CD4-positive, alpha-beta T cell (primary cell): Measurements from ENCODE around the gene SERPINC1. TPM values are rescaled to one million over a fixed set of nuclear protein-coding genes. Genes with fewer than 3 reads are reported as not detected.

Source experiments
- ATAC-seq: fragments of 200-7000 bp; cut with Tn5 transposase; one replicate; pipeline ENCODE4 v1.10.0; 2022; ENCODE audit warnings: mild to moderate bottlenecking; ENCODE audit not compliant: poor library complexity
- CTCF ChIA-PET: fragments of 350-600 bp; sonication (Branson Sonifier 250); formaldehyde crosslinking; loops from one replicate; lab custom pipeline; 2021; ENCODE audit warnings: antibody characterized with exemption, inconsistent platforms; lab: Charles Lee
- POLR2A ChIA-PET: fragments of 350-600 bp; sonication (Branson Sonifier 250); formaldehyde crosslinking; loops from one replicate; lab custom pipeline; 2021; ENCODE audit warnings: antibody characterized with exemption, inconsistent platforms; lab: Charles Lee
- DNase-seq, 14 experiments: peaks; one replicate each; pipeline ENCODE4 v3.0.0-alpha.2; 2013 to 2020; ENCODE audit warnings: mixed read lengths in 2 of 14
- H3K27ac ChIP-seq, 2 donors: one replicate each; pipeline versions ENCODE4 v1.5.1 to v1.7.0; 2013; ENCODE audit warnings: low read length in 2 of 2, low read depth in 1 of 2, mild to moderate bottlenecking in 1 of 2
- H3K27me3 ChIP-seq, 2 experiments: 1 replicate in 1 of 2; 2 replicates in 1 of 2; pipeline versions ENCODE4 v1.6.1 to v1.7.0; 2013; ENCODE audit warnings: low read length in 2 of 2, control low read depth in 1 of 2, mild to moderate bottlenecking in 1 of 2, moderate library complexity in 1 of 2; ENCODE audit not compliant: insufficient read depth in 2 of 2, control insufficient read depth in 1 of 2
- H3K36me3 ChIP-seq: one replicate; pipeline ENCODE4 v1.6.1; 2013; ENCODE audit warnings: low read length, control low read depth; ENCODE audit not compliant: insufficient read depth
- H3K4me1 ChIP-seq: one replicate; pipeline ENCODE4 v1.6.1; 2013; ENCODE audit warnings: low read length, control low read depth; ENCODE audit not compliant: insufficient read depth
- H3K4me3 ChIP-seq: one replicate; pipeline ENCODE4 v1.5.1; 2013; ENCODE audit warnings: mild to moderate bottlenecking, low read length, moderate library complexity
- H3K9me3 ChIP-seq, 2 experiments: 1 replicate in 1 of 2; 2 replicates in 1 of 2; pipeline versions ENCODE4 v1.6.1 to v1.7.0; 2013; ENCODE audit warnings: low read length in 2 of 2, mild to moderate bottlenecking in 2 of 2, control low read depth in 1 of 2, moderate library complexity in 1 of 2; ENCODE audit not compliant: control insufficient read depth in 1 of 2, insufficient read depth in 1 of 2
- H3K27ac Mint-ChIP-seq: one replicate; pipeline ENCODE4 v1.8.0; 2020; ENCODE audit warnings: mixed read lengths
- H3K27me3 Mint-ChIP-seq: one replicate; pipeline ENCODE4 v1.8.0; 2021; ENCODE audit warnings: mixed read lengths
- H3K36me3 Mint-ChIP-seq: one replicate; pipeline ENCODE4 v1.8.0; 2021; ENCODE audit warnings: low read depth, mixed read lengths
- H3K4me1 Mint-ChIP-seq: one replicate; pipeline ENCODE4 v1.8.0; 2021; ENCODE audit warnings: low read depth, mixed read lengths
- H3K4me3 Mint-ChIP-seq: one replicate; pipeline ENCODE4 v1.8.0; 2020; ENCODE audit warnings: mild to moderate bottlenecking, mixed read lengths
- H3K9me3 Mint-ChIP-seq: one replicate; pipeline ENCODE4 v1.8.0; 2020; ENCODE audit warnings: mixed read lengths
- intact Hi-C, 2 experiments: fragments of 100-400 bp; cut with DNase I in 1 of 2; cut with micrococcal nuclease in 1 of 2; formaldehyde crosslinking; loops; one replicate each; pipeline versions ENCODE4 v1.15.1 to v1.9.0; 2023 to 2025; cut with DNase I, micrococcal nuclease
- total RNA-seq, 174 experiments: library from RNA in 2 of 174; stranded (reverse) in 2 of 174; gene quantifications; one replicate each; pipeline ENCODE4 v1.2.3 and lab custom pipeline; 2021 to 2026
- TF ChIP-seq, protein P1 (sequence below): fragments of 200-600 bp; IDR thresholded peaks from one replicate; pipeline ENCODE4 v1.8.0; 2022; ENCODE audit warnings: antibody characterized with exemption, mild to moderate bottlenecking

The SERPINC1 gene
- total RNA-seq, 2 experiments from 2014 or later = not detected

DNA sequence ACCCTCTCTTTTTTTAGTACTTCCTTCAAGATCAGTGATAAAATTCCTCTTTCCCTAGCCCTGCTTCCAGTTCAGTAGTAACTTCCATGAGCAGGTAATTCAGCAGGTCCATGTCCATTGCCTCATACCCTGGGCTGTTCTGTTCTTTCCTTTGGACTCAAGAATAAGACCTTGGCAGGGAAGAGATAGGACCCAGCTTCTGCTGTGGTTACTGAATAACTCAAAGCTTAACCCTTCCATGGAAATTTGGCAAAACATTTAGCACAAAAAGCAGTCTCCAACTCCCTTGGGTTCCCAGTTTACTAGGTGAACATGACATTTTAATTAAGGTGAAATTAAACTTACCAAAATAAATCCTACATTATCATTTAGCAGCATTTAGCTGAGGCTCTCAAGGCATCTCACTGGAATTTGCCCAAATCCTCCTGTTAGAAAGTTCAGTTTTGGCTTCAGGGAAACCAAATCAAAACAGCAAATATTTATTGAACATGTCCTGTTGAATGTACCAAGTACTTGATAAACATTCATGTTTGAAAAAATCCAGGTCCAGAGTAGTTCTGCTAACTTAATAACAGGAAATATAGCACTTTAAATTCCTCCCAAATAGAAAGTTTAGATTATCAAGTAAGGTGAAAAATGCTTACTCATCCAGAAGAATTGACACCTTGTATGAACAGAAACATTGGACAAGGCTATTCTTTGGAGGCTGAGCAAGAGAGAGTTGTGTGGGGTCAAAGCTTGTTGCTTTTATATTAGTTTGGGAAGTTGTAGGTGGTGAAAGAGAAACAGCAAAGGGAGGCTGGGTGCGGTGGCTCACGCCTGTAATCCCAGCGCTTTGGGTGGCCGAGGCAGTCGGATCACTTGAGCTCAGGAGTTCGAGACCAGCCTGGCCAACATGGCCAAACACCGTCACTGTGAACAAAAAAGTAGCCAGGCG is 8.4 kb upstream of the SERPINC1 start:
- ATAC-seq (no peak), DNase-seq (no peak)
- intact Hi-C loops = no loop called here
- H3K4me3 ChIP-seq = no peak overlapping the region
- POLR2A ChIA-PET = no interaction called here
- Mint-ChIP-seq H3K36me3 (peaks cover 6% of the 10 kb centered on the region), H3K27me3 (no peaks in the 10 kb centered on the region), H3K27ac (no peak overlapping the region), H3K4me1 (no peaks in the 10 kb centered on the region), H3K4me3 (no peak overlapping the region), H3K9me3 (no peaks in the 10 kb centered on the region)
- no peak overlapping the region for H3K27ac ChIP-seq
- no peaks in the 10 kb centered on the region for H3K27me3 ChIP-seq
- no peaks in the 10 kb centered on the region for H3K9me3 ChIP-seq
- CTCF ChIA-PET = no interaction called here
- no peaks in the 10 kb centered on the region for H3K36me3 ChIP-seq
- no peaks in the 10 kb centered on the region for H3K4me1 ChIP-seq
- TF ChIP-seq, protein P1, sequence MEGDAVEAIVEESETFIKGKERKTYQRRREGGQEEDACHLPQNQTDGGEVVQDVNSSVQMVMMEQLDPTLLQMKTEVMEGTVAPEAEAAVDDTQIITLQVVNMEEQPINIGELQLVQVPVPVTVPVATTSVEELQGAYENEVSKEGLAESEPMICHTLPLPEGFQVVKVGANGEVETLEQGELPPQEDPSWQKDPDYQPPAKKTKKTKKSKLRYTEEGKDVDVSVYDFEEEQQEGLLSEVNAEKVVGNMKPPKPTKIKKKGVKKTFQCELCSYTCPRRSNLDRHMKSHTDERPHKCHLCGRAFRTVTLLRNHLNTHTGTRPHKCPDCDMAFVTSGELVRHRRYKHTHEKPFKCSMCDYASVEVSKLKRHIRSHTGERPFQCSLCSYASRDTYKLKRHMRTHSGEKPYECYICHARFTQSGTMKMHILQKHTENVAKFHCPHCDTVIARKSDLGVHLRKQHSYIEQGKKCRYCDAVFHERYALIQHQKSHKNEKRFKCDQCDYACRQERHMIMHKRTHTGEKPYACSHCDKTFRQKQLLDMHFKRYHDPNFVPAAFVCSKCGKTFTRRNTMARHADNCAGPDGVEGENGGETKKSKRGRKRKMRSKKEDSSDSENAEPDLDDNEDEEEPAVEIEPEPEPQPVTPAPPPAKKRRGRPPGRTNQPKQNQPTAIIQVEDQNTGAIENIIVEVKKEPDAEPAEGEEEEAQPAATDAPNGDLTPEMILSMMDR = no peak

DNA sequence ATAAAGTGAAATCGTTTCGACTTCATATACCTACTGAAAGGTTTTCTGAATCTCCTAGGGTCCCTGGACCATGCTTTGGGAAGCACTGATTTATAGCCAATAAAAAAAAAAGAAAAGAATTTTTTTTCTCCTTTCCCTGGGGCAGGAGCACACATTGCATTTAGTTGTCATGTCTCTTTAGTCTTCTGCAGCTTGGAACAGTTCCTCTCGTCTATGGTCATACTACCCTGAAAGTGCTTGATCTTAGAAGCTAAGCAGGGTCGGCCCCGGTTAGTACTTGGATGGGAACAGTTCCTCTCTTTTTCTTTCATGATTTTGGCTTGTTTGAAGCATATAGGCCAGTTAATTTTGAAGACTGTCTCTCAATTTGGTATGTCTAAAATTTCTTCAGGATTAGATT is 3.7 kb upstream of the SERPINC1 start:
- Histone ChIP-seq H3K27ac (no peak overlapping the region), H3K9me3 (no peaks in the 10 kb centered on the region), H3K27me3 (no peaks in the 10 kb centered on the region), H3K36me3 (no peaks in the 10 kb centered on the region), H3K4me3 (no peak overlapping the region), H3K4me1 (no peaks in the 10 kb centered on the region)
- CTCF ChIA-PET = no interaction called here
- Mint-ChIP-seq H3K4me3 (no peak overlapping the region), H3K27ac (no peak overlapping the region), H3K27me3 (no peaks in the 10 kb centered on the region), H3K4me1 (no peaks in the 10 kb centered on the region), H3K9me3 (no peaks in the 10 kb centered on the region), H3K36me3 (no peaks in the 10 kb centered on the region)
- no peak for ATAC-seq
- DNase-seq = no peak
- POLR2A ChIA-PET = no interaction called here
- intact Hi-C loops = no loop called here
- TF ChIP-seq, protein P1 = no peak

DNA sequence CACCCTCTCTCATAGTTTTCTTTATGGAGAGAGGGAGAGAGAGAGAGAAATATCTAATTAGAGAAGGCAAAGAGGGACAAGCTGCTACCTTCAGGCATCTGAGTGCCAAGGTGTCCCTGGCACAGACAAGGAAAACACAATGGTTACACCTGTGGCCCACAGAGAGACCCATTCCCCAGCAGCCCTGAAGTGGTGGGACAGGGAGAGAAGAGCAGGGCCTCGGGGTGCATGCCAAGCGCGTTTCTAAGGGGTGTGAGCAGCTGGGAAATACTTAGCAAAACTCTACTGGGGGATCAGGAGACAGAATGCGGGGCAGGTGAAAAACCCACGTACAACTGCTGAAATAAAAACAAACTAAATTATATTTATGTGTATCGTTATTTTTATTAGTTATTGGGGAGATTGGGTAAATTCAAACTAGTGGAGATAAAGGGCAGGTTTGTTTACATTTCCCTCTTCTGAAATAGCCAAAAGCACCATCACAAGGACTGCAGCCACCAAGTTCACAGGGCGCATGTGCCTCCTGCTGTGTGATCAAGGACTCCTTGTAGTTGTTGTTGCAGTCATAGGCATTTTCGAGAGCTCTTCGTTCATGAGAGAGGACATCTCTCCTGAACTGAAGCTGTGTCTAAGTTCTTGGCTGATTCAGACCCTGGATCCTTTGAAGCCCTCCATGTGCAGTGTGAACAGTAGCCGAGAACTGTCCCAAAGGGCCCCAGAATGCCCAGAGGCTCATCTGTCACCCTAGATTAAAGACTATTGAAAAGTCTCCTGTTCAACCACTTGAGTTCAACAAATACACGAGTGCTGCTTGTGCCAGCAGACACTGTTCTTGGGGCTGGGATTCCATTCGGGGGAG is 737 bp upstream of the SERPINC1 start:
- Mint-ChIP-seq H3K27me3 (no peaks in the 10 kb centered on the region), H3K9me3 (no peaks in the 10 kb centered on the region), H3K36me3 (no peaks in the 10 kb centered on the region), H3K4me3 (no peak overlapping the region), H3K4me1 (no peaks in the 10 kb centered on the region), H3K27ac (no peak overlapping the region)
- no peak overlapping the region for H3K4me3 ChIP-seq
- no peak for ATAC-seq
- H3K27me3 ChIP-seq = no peaks in the 10 kb centered on the region
- POLR2A ChIA-PET = no interaction called here
- TF ChIP-seq, protein P1 = no peak
- no peak for DNase-seq
- CTCF ChIA-PET = no interaction called here
- H3K27ac ChIP-seq = no peak overlapping the region
- intact Hi-C loops = no loop called here
- no peaks in the 10 kb centered on the region for H3K36me3 ChIP-seq
- no peaks in the 10 kb centered on the region for H3K9me3 ChIP-seq
- no peaks in the 10 kb centered on the region for H3K4me1 ChIP-seq
